ENCODE measurements around the gene DEAF1.

DNA sequence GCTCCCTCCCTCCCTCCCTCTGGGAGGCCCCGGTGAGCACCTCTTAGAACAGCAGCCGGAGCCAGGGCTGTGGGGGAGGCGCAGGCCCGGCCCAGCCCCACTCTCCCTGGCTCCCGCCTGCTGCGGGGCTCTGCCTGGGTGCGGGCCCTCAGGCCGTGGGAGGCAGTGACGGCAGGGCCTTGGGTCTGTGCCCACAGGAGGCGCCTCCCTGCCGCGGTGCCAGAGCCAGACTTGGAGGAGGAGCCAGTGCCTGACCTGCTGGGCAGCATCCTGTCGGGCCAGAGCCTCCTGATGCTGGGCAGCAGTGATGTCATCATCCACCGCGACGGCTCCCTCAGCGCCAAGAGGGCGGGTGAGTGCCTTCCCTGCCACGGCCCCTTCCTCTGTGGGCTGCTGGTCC is 88.8 kb downstream of the DEAF1 start:
- no peak for TF ChIP-seq EZH2 (IDR thresholded peaks at IDR 0.05; ENCODE audit: low read length, unreplicated experiment)
- TF ChIP-seq, protein P1, sequence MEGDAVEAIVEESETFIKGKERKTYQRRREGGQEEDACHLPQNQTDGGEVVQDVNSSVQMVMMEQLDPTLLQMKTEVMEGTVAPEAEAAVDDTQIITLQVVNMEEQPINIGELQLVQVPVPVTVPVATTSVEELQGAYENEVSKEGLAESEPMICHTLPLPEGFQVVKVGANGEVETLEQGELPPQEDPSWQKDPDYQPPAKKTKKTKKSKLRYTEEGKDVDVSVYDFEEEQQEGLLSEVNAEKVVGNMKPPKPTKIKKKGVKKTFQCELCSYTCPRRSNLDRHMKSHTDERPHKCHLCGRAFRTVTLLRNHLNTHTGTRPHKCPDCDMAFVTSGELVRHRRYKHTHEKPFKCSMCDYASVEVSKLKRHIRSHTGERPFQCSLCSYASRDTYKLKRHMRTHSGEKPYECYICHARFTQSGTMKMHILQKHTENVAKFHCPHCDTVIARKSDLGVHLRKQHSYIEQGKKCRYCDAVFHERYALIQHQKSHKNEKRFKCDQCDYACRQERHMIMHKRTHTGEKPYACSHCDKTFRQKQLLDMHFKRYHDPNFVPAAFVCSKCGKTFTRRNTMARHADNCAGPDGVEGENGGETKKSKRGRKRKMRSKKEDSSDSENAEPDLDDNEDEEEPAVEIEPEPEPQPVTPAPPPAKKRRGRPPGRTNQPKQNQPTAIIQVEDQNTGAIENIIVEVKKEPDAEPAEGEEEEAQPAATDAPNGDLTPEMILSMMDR (conservative IDR thresholded peaks at IDR 0.05; ENCODE audit: low read depth, low read length) = no peak

Data from PC-3 (cell line).